CD4-positive, alpha-beta T cell treated with Interleukin-10 for 1 hour (primary cell): Measurements from ENCODE around the gene NTN4.
"Not testable (repeated sequence)": the region's sequence is repeated elsewhere in the genome, so short reads cannot be mapped to it uniquely, and the experiment has no call there.

Experiments
- DNase-seq: peaks from one replicate; pipeline ENCODE4 v3.0.0-alpha.2; 2020

The NTN4 gene

GRCh38 chr12:95746062-95746461 is 44.5 kb downstream of the NTN4 start:
- DNase-seq, result not testable (repeated sequence)

GRCh38 chr12:95742586-95742985 is 48.0 kb downstream of the NTN4 start:
- DNase-seq, result no peak

GRCh38 chr12:95741635-95742034 is 48.9 kb downstream of the NTN4 start:
- DNase-seq, result no peak

GRCh38 chr12:95740751-95741150 is 49.8 kb downstream of the NTN4 start:
- DNase-seq, result no peak

- DNase-seq, result no peak
Observed at GRCh38 chr12:95739561-95740313, 50.8 kb downstream of the NTN4 start.

GRCh38 chr12:95738024-95738611 is 52.4 kb downstream of the NTN4 start:
- no peak for DNase-seq

GRCh38 chr12:95736631-95737030 is 53.9 kb downstream of the NTN4 start:
- no peak for DNase-seq

- DNase-seq, result not testable (repeated sequence)
Observed at GRCh38 chr12:95735728-95736127, 54.8 kb downstream of the NTN4 start.

GRCh38 chr12:95733141-95733825 is 57.3 kb downstream of the NTN4 start:
- DNase-seq, result no peak

GRCh38 chr12:95731519-95731958 is 59.0 kb downstream of the NTN4 start:
- DNase-seq, result no peak

- DNase-seq, result no peak
Observed at GRCh38 chr12:95730457-95730856, 60.1 kb downstream of the NTN4 start.

GRCh38 chr12:95726903-95727302 is 63.7 kb downstream of the NTN4 start:
- no peak for DNase-seq

- no peak for DNase-seq
Observed at GRCh38 chr12:95724767-95725166, 65.8 kb downstream of the NTN4 start.

GRCh38 chr12:95723693-95724384 is 66.7 kb downstream of the NTN4 start:
- no peak for DNase-seq

- DNase-seq, result no peak
Observed at GRCh38 chr12:95721320-95721719, 69.2 kb downstream of the NTN4 start.

- no peak for DNase-seq
Observed at GRCh38 chr12:95720146-95720545, 70.4 kb downstream of the NTN4 start.

GRCh38 chr12:95718772-95719171 is 71.8 kb downstream of the NTN4 start:
- no peak for DNase-seq

- no peak for DNase-seq
Observed at GRCh38 chr12:95718006-95718431, 72.5 kb downstream of the NTN4 start.

GRCh38 chr12:95717316-95717928 is 73.1 kb downstream of the NTN4 start:
- DNase-seq, result no peak

- no peak for DNase-seq
Observed at GRCh38 chr12:95715177-95715576, 75.4 kb downstream of the NTN4 start.

GRCh38 chr12:95712269-95712668 is 78.3 kb downstream of the NTN4 start:
- DNase-seq, result no peak

GRCh38 chr12:95710386-95710785 is 80.2 kb downstream of the NTN4 start:
- DNase-seq, result no peak

GRCh38 chr12:95709152-95709551 is 81.4 kb downstream of the NTN4 start:
- no peak for DNase-seq
